ENCODE data around the gene ATP2A2.
"Not testable (repeated sequence)": the region's sequence is repeated elsewhere in the genome, so short reads cannot be mapped to it uniquely, and the experiment has no call there.

ATP2A2 gene

DNA sequence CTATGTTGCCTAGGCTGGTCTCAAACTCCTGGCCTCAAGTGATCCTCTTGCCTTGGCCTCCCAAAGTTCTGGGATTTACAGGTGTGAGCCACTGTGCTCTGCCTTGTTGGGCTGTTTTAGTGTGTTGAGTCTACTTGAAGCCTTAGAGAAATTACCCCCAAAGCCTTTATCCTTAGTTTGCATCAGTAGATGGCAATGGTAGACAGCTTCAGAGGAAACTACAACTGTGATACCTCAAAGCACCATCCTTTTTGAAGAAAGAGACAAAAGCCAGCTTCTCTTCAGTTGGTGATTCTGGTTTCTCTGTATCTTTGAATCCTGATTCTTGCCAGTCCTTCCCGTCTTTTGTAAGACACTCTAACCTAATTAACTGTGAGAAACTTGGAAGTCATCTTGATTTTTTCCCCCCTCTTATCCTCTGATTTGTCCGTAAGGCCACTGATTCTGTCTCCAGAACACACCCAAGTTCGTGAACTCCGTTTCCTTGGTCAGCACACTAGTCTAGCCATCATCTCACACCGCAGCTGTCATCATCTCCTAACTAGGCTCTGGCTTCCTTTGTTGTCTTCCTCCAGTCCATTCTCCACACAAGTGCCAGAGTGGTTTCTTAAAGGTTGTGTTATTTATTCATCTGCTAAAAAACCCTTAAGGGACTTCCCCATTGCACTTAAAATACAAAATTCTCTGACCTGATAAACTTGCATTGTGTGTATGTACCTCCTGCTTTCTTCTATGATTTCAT lies 20.2 kb downstream of the ATP2A2 start:
- DNase-seq = no peak

DNA sequence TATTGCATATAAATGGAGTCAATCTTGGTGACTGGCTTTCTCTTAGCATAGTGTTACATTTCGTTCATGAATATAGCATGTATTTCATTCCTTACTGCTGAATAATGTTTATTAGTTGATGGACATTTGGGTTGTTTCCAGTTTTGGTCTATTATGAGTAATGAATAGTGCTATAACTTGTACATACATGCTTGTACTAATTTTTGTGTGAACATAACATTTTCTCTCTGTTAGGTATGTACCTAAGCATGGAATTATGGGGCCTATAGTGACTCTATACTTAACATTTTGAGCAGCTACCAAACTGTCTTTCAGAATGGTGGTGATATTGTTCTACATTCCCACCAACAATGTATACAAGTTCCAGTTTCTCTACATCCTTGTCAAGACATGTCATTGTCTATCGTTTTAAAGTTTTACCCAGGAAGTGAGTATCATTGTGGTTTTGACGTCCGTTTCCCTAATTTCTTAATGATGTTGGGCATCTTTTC lies 23.1 kb downstream of the ATP2A2 start:
- DNase-seq = no peak

DNA sequence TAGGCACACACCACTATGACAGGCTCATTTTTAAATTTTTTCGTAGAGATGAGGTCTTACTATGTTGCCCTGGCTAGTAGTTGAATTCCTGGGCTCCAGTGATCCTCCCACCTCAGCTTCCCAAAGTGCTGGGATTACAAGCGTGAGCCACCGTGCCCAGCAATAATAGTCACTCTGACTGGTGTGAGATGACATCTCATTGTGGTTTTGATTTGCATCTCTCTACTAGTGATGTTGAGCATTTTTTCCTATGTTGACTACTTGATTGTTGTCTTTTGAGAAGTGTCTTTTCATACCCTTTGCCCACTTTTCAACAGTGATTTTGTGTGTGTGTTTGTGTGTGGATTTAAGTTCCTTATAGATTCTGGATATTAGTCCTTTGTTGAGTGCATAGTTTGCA lies 26.3 kb downstream of the ATP2A2 start:
- no peak for DNase-seq

DNA sequence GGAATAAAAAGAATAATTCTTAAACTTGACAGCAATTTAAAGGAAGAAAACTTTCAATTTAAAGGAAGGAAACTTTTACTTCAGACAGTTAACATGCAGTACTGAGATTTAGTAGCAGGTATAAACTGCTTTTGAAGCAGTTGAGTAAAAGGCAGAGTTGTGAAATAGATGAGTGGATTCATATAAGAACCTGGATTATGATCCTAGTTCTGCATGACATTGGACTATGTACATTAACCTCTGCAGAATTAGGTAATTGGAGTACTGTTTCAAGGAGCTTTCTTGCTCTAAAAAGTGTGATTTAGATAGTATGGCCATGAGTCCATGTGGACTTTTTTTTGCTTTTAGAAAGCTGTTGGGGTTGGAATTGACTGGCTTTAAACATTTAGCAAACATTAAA lies 29.7 kb downstream of the ATP2A2 start:
- no peak for DNase-seq

DNA sequence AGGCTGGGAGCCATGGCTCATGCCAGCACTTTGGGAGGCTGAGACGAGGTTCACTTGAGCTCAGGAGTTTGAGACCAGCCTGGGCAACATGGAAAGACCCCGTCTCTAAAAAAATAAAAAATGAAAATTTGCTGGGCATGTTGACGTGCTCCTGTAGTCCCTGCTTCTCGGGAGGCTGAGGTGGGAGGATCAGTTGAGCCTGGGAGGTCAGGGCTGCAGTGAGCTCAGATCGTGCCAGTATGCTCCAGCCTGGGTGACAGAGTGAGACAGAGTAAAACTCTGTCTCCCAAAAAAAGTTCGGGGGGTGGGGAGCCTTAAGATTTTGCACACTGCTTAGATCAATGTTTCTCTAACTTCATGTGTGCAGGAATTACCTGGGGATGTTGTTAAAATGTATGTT lies 30.9 kb downstream of the ATP2A2 start:
- DNase-seq = no peak

DNA sequence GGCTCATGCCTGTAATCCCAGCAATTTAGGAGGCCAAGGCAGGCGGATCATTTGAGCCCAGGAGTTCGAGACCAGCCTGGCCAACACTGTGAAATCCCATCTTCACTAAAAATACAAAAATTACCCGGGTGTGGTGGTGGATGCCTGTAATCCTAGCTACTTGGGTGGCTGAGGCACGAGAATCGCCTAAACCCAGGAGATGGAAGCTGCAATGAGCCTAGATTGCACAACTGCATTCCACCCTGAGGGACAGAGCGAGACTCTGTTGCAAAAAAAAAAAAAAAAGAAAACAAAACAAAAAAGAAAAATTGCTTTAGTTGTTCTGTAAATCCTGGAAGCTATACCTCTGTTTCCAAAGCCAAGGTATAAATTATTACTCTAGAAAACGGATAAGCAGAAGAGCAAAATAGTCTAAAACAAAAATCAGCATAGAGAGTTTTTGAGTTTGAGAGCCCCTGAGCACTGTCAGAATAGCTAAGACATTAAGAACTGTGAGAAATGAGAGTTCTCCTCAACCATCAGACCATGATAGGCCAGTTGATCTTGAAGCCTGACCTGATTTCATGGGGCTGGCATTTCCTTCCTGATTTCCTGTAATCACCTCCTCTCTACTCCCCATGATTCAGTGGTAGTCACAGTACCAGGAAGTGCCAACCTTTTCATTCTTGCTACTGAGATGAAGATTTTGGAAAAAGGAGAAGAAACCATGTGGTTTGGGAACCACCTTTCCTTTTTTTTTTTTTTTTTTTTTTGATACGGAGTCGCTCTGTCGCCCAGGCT lies 31.7 kb downstream of the ATP2A2 start:
- no peak for DNase-seq

DNA sequence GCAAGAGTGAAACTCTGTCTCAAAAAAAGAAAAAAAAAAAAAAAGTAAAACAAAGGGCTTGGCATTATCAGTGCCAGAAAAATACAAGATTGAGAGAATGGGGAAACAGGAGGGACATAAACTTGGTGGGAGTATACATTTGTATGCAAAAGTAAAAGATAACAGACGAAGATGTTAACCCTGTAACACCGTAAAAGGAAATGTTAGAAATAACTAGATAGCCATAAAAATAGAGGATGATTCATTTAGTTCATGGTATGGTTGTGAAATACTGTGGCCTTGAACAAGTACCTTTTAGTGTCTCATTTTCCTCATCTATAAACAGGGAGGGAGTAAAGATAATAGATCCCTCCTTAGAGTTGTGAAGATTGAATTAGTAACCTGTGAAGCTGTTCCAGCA lies 33.3 kb downstream of the ATP2A2 start:
- no peak for DNase-seq

DNA sequence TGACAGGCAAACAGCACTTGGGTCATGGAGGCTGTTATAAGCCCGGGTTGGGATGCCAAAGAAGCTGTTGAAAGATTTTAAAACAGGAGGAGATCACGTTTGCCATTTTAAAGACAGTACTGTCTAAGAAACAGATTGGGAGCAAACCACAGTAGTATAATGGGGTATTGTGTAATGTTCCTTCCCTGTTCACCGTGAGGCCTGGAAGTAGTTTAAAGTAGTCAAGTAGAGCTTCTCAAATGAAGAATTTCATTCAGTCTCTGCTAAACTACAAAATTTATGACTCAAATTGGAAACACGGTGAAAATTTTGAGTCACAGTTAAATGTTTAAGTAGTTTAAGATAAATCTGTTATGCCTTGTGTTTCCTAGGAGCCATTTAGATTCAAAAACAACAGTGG lies 35.8 kb downstream of the ATP2A2 start:
- DNase-seq = no peak

DNA sequence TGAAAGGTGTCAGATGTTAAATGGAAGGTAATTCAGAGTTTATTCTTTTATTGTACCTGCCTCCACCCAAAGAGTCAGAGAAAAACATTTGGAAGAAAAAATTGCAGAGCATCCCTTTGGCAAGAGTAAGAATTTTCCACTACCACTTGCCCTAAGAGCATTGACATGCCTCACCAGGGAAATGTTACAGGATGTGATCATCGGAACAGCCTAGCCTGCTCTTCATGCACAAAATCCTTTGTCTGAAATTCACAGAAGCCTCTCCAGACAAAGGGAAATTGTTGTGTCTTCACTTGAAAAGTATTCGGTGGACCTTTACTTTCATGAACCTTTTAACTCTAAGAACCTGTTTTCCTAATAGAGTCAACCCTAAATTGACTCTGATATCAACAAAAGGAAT lies 36.9 kb downstream of the ATP2A2 start:
- DNase-seq = no peak

DNA sequence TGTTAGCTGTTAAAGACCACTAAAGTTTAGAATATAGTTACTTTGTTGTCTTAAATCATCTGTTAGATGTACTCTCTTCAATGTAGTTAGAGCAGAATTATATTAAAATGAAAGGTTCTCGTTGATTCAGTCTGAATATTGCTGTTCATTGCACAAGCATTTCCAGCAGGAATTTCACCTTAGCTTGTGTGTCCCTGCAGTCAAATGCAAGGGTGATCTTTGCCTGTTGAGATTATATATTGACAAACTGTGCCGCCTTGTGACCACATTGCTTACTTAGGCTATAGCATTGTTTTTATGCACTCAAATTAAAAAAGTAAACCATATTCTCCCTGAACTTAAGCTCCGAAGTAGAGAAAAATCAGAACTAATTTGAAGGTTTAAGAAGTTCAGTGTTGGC lies 39.5 kb downstream of the ATP2A2 start:
- no peak for DNase-seq

DNA sequence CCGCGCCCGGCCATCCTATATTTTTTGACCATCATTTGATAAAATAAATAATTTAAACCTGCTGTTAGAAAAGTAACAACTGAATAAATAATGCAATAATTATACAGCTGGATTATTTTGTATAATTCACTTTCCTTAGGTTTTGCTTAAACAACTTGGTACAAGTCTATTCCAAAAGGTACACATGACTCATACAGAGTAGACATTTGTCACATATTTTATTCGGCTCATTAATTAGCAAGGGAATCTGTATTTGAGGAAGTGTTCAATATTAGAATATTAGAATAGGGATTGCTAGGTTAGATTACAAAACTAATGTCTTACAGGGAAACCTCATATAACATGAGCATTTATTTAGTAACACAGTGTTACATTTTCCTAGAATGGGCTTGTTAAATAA lies 48.7 kb downstream of the ATP2A2 start:
- DNase-seq = no peak

DNA sequence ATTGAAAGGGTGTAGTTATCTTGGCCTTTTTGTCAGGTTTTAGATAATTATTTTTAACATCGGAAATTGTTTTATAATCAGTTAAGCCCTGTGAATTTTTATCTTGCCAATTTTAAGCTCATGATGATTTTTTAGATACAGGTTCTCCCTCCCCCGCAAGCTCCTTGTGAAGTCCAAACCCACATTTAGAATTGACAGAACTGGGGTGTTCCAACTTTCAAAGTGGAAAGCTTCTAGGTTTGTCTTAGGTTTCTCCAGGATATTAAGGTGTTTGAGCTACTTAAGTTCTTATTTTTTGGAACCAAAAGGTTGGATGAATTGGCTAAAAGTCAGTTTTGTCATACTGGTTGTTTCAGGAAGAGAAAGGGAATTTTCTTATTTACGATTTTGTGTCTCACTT lies 49.1 kb downstream of the ATP2A2 start:
- no peak for DNase-seq

DNA sequence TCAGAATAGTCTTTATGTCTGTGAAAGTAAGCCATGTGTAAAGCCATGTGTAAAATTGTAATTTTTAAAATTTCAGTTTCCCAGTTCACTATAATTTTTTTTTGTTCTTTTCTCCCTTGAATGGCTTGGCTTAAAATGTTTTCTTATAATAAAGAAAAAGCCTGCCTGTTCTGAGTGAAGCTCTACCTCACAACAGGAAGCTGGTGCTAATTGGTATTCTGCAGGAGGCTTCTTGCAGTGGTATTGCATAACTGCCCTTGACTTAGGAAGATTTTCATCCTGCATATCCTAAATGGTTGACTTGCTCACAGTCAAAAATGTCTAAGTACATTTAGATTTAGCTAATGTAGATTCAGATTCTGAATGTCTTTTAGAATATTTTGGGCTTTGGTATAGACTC lies 49.5 kb downstream of the ATP2A2 start:
- DNase-seq = no peak

DNA sequence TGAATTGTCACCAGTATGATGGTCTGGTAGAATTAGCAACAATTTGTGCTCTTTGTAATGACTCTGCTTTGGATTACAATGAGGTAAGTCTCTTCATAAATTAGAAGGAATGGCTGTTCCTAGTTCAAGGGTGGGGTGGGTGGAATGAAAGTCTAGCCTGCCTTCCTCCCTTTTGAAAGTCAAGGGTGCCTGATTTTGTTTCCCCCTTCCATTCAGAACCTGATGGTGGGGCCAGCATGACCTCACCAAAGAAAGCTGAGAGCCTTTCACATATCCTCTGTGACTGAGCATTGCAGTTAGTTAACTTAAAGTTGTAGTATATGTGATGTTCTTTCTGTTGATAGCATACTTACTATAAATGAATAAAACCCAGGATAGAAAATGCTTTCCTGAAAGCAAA lies 52.2 kb downstream of the ATP2A2 start:
- DNase-seq = no peak

DNA sequence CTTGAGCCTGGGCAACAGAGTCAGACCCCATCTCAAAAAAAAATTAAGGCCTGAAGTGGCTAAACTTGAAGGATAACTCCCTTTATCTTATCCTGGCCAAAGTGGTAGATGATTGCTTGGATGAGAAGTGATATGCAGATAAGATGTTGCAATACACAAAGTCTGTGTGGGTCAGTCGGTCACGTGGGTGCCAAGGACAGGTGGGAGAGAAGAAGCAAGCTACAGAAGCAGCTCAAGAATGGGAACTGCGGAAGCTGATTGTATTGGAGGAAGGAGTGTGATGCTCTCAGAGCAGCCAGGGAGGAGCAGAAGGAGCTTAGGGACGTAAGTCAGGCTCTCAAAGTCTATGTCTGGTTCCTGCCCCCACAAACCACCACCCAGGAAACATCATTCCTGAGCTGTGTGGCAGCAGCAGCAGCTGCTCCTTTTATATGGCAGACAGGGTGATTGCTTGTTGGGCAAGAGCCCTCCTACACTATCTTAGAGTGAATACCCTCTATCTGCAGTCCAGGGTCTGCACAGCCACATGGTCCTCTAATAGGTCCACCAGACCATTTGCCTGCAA lies 54.5 kb downstream of the ATP2A2 start:
- DNase-seq = no peak

DNA sequence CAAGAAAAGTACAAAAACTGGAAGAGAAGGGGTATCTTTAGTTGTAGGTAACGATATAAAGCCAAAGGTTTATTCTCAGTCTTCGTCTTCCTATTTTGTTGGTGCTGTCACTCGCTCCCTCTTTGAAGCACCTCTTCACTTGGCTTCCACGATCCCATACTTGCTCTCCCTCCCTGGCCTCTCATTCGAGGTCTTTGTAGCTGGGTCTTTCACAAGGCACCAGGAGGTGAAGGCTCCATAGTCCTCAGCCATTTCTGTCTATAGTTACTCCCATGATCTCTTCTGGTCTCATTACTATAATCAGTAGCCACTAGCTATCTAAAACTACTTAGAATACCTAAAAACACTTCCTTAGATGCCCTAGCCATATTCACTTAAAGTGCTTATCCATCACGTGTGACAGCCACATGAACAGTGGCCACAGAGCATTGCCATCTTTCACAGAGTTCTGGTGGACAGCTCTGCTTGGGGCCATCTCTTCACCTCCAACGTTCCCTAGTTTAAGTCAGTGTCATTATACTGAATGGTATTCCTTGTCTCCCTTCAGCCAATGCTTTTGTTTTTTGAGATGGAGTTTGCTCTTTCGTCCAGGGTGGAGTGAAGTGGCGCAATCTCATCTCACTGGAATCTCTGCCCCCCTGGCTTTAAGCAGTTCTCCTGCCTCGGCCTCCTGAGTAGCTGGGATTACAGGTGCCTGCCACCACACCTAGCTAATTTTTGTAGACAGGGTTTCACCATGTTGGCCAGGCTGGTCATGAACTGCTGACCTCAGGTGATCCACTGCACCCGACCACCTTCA lies 57.1 kb downstream of the ATP2A2 start:
- DNase-seq = no peak

DNA sequence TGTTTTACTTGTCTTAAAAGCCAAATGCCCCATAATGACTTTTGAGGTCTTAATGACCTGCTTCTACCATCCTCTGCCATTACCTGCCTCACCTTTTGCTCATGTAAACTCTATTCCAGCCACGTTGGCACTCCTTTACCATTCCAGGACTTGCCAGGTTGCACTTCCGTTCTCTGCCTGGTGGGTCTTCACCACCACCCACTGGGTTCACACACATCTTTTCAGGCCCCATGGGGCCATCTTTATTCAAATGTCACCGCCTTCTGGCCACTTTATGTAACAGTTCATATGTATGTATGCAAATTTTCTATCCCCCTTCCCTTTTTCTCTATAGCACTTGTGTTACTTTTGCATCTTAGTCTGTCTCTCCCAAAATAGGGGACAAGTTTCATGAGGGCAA lies 57.7 kb downstream of the ATP2A2 start:
- DNase-seq = no peak

DNA sequence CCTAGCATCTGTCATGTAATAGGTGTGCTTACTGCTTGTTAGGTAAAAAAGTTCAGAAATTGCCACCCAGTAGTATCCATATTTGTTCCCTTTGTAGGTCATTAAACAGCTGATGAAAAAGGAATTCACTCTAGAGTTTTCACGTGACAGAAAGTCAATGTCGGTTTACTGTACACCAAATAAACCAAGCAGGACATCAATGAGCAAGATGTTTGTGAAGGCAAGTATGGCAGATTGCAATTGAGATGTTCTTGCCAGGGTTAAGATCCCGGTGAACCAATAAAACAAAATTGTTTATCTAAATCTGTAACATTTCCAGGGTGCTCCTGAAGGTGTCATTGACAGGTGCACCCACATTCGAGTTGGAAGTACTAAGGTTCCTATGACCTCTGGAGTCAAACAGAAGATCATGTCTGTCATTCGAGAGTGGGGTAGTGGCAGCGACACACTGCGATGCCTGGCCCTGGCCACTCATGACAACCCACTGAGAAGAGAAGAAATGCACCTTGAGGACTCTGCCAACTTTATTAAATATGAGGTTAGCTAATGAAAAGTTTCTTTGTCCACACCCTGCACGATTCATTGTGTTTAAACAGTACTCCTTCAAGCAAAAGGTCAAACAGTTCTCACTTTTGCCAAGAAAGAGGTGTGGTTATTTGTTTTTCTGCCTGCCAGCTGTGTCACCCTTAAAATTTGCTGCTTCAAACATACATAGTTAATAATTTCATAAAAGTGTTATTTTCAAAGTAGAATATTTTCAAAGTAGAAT lies 58.3 kb downstream of the ATP2A2 start:
- DNase-seq = no peak

DNA sequence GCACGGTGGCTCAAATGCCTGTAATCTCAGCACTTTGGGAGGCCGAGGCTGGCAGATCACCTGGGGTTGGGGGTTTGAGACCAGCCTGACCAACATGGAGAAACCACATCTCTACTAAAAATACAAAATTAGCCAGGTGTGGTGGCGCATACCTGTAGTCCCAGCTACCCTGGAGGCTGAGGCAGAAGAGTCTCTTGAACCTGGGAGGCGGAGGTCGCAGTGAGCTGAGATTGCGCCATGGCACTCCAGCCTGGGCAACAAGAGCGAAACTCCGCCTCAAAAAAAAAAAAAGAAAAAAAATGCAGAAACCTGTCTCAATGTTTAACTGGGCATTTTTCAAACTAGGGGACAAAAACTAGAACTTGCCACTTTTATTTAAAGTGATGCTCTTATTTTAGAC lies 59.2 kb downstream of the ATP2A2 start:
- DNase-seq = not testable (repeated sequence)

DNA sequence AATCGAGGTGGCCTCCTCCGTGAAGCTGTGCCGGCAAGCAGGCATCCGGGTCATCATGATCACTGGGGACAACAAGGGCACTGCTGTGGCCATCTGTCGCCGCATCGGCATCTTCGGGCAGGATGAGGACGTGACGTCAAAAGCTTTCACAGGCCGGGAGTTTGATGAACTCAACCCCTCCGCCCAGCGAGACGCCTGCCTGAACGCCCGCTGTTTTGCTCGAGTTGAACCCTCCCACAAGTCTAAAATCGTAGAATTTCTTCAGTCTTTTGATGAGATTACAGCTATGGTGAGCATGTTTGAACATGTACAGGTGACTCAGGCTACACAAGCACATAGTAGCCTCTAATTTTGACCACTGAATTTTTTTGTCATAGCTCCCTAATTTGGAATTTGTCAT lies 59.7 kb downstream of the ATP2A2 start:
- DNase-seq = peak in 1 of 2 experiments; percentile 37

DNA sequence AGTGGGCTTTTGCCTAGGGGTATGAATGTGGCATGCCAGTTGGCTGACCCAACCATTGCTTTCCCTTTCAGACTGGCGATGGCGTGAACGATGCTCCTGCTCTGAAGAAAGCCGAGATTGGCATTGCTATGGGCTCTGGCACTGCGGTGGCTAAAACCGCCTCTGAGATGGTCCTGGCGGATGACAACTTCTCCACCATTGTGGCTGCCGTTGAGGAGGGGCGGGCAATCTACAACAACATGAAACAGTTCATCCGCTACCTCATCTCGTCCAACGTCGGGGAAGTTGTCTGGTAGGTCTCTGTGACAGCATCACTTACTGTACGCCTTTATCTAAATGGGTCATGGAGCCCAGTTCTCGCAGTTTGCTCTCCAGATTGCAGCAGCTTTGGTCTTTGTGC lies 61.1 kb downstream of the ATP2A2 start:
- DNase-seq = no peak

DNA sequence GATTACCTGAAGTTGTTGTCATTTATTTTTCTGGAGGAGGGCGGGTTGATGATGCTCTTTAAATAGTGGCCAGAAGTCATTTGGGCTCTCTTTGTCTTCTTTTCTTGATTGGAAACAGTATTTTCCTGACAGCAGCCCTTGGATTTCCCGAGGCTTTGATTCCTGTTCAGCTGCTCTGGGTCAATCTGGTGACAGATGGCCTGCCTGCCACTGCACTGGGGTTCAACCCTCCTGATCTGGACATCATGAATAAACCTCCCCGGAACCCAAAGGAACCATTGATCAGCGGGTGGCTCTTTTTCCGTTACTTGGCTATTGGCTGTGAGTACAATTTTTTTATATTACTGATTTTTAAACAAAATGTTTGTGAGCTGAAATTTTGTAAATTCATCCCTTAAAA lies 62.1 kb downstream of the ATP2A2 start:
- DNase-seq = no peak
